C1 segment of cervical spinal cord (tissue), 14 donors: ENCODE data around the gene ARF1.

Source experiments
- DNase-seq, 14 donors: peaks; one replicate each; lab custom pipeline; 2025; lab: John Stamatoyannopoulos, UW

ARF1 gene

GRCh38 chr1:228050571-228051231, 31.8 kb upstream of the ARF1 start:
- DNase-seq, result no peak

DNA sequence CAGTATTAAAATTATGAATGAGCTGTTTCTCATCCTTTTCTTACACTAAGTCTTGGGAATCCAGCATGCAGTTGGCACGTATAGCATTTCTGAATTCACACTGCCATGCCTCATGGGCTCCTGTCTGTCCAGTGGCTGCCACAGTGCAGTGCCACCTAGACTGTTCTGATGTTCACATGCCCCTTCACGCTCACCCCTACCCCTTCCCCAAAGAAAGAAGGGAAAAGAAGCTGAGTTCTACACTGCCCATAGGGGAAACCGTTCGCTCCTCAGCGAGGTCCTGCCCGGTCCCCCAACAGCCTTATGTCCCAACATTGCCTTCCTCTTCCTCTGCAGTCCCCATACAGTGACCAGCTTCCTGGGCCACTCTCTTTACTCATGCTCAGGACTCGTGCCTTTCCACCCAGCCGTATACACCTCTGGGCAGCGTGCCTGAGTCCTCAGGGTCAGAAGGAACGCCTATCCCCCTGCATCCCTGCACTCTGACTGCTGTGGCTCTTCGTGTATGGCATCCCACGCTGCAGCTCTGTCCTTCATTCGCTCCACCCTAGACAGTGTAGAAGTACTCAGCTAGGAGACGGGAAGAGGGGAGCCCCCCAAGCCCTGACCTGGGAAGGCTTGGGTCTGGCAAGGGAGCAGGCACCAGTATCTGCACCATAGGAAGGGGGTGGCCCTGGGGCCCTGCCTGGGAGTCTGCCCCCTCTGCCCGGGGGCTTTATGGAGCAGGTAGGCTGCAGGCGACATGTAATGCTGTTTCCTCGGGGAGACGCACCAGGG, 24.1 kb upstream of the ARF1 start:
- DNase-seq, result no peak

- DNase-seq, result no peak
Observed at GRCh38 chr1:228058949-228059633, 23.4 kb upstream of the ARF1 start.

- no peak for DNase-seq
Observed at GRCh38 chr1:228059634-228060457, 22.7 kb upstream of the ARF1 start.

- DNase-seq, result no peak
Observed at GRCh38 chr1:228060458-228061190, 21.9 kb upstream of the ARF1 start.

- no peak for DNase-seq
Observed at GRCh38 chr1:228061411-228062084, 21.0 kb upstream of the ARF1 start.

DNA sequence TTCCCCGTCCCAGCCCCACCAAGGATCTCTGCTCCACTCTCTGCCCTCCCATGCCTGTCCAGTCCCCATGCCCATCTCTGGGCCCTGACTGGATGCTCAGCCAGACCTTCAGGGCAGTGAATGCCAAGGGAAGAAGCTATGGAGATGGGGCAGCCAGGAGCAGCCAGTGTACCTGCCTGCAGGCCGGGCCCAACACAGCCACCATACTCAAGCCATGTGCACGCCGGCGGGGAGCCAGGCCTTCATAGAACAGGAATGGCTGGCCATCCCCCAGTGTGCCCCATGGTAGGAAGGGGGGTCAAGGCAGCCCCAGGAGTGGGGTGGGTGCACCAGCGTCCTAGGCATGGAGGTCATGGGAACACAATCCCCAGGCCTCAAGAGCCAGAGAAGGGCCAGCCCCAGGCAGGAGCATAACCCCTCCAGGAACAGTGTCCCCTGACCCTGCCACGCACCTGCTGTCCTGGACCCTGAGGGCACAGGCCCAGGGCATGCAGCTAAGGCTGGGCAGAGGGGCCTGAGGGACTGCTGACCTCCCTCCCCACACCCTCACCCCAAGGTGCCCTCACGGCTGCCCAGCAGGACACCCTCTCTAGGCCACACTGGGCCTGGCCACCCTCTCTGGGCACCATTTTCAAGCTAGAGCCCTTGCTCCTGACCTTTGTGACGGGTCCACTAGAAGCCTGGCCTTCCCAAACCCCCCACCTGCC, 20.3 kb upstream of the ARF1 start:
- no peak for DNase-seq

DNA sequence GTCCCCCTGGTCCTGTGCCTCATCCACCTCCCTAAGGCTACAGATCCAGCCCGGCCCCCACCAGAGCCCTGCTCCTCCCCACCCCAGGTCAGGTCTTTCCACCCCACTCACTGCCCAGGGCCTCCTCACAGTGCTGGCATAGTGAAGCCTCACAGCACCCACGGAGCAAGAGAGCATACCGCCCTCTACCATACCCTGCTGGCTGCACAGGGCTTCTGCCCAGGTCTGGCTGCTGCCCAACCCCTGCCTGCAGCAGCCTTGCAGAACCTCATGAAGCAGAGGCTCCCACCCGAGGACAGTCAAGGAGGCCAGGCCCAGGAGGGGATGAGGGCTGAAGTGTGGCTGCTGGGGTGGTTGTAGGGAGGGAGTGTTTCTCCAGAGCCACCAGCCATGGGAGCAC, 19.7 kb upstream of the ARF1 start:
- no peak for DNase-seq

GRCh38 chr1:228063251-228064191, 19.0 kb upstream of the ARF1 start:
- DNase-seq, result no peak

DNA sequence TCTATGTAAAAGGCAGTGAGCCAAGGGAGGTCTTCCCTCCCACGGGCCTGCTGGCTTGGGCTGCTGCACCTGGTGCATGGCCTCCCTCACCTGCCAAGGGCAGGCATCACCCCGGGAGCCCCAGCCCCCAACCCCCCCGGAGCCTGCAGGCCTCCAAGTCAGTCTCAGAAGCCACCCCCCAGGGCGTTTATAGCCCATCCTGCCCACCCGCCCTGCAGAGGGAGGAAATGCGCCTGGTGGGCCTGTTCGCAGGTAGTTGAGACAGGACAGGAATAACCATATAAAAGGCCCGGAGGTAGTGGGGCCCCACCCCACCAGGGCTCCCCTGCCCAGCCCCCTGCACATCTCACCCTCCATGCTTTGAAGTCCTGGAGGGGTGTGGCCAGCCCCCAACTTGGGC, 18.2 kb upstream of the ARF1 start:
- no peak for DNase-seq

DNA sequence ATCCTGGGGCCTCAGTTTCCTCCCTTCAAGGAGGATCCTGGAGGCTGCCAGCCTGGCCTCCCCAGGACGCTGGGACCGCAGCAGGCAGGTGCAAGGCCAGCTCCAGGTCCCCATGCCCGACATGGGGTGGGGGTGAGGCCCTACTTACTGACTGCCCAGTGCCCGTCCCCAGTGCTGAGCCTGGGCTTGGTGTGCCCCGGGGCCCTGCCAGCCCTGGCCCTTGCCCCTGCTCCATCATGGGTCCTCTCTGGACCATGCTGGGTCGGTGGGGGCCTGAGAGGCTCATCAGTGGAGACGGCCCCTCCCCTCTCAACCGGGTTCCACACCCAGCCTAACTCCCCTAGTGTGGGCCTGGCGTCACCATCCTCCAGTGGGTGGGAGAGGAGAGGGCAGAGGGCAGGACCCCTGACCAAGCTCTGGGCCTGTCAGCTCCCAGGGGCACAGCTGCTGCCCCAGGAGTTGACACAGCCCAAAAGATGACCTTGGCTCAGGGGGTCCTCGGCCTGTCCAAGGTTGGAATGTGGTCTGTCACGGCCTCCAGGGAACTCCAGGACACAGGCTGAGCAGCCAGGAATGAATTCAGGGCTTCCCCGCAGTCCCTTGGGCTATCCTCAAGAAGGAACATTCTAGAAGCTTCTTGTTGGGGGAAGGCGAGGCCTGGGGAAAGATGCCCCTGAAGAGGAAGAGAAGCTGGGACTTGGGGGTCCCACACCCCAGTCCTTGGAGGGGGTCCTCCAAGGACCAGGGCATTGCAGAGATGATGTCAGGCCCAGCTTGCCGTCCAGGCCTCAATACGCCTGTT, 17.6 kb upstream of the ARF1 start:
- DNase-seq, result no peak

DNA sequence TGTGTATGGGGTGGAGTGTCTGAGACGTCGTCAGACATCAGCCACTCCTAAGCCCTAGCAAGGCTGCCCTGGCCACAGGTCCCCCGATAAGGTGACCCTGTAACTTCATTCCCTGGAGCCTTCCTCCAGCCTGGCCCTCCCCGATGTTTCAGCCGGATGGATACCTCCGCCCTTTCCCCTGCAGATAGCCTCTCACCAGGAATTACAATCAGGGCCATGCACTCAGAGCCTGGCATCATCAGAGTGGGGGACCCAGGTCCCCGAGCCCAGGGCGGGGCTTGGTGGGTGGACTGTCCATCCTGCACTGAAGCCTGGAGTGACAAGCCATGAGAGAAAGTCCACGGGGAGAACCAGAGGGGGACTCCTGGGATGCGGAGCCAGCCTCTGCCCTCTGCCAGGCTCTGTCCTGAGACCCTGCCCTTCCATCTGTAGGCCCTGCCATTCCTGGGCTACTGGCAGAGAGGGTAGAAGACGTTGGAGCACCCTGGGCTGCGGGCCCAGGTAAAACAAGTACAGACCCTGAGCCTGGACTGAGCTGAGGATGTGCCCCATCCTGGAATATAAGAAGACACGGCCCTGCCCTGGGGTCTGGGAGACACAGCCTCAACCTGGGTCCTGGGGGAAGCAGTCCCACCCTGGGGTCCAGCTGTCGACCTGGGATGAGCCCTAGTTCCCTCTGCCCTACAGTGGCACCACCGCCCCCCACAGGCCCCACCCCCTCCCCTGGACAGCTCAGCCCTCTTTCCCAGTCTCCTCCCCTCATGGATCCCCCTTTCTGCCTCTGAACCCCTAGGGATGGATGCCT, 16.8 kb upstream of the ARF1 start:
- no peak for DNase-seq

DNA sequence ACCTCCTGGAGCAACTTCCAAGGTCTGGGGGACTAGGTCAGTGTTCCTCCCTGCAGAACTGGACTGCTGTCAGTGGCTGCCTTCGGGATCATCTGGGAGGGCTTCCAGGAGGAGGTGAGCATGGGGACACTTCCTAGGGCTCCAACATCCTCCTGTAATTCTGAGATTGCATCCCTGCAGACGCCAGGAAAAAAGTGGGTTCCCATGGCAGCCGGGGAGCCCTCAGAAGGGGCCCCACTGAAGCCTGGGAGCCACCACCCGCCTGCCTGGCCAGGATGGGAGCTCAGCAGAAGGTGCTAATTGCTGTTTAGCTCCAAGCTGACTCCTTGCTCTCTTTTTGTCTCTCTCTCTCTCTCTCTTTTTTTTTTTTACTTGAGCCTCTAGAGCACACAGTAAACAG, 16.1 kb upstream of the ARF1 start:
- no peak for DNase-seq

DNA sequence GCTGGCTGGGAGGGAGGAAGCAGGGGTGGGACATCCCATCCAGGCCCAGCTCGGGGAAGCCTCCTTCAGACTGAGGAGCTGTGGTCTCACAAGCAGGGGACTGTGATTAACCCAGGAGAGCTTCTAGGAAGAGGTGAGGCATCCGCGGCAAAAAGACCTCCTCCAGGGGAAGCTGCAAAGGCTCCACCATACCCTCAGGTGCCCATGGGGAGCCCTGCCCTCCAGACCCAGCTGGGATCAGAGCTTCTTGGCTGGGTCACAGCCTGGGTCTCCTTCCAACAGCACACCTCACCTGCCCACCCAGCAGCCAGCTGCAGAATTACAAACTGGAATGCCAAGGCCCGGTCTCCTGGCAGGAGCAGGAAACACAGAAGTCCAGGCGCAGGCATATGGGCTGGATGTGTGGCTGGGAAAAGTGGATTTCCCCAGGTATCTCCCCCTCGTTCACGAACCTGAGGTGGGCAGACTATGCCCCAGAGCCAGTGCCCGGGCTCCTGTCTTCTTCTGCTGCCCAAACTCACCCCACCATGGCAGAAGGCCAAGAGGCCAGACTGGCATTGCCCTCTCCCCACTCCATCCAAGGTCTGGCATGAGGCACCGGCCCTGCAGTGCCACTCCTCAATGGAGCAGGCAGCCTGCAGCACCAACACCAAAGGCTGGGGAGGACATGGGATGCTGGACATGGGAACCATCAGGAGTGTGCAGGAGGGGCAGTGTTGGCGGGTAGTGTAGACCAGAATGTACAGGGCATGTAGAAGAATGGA, 15.4 kb upstream of the ARF1 start:
- DNase-seq, result no peak

GRCh38 chr1:228068359-228068758, 14.1 kb upstream of the ARF1 start:
- no peak for DNase-seq

DNA sequence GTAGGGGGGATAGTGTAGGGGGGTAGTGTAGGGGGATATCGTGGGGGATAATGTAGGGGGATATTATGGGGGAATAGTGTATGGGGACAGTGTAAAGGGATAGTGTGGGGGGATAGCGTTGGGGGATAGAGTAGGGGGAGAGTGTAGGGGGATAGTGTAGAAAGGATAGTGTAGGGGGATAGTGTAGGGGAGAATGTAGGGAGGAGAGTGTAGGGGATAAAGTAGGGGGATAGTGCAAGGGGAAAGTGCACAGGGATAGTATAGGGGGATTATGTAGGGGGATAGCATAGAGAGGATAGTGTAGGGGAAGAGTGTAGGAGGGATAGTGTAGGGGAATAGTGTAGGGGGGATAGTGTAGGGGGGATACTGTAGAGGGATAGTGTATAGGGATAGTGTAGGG, 12.3 kb upstream of the ARF1 start:
- DNase-seq, result no peak
